HS-5 (cell line): ENCODE results near the gene MEIS2.
"Not testable (repeated sequence)": the region's sequence is repeated elsewhere in the genome, so short reads cannot be mapped to it uniquely, and the experiment has no call there.

Experiments used
- DNase-seq: peaks from one replicate; pipeline ENCODE4 v3.0.0-alpha.2; 2012; ENCODE audit warnings: low read depth

The MEIS2 gene

GRCh38 chr15:37004981-37005735 lies 95.2 kb downstream of the MEIS2 start:
- no peak for DNase-seq

GRCh38 chr15:37004373-37004869 lies 95.9 kb downstream of the MEIS2 start:
- DNase-seq = no peak

- DNase-seq = no peak
Measured at GRCh38 chr15:37002041-37002672, 98.2 kb downstream of the MEIS2 start.

DNA sequence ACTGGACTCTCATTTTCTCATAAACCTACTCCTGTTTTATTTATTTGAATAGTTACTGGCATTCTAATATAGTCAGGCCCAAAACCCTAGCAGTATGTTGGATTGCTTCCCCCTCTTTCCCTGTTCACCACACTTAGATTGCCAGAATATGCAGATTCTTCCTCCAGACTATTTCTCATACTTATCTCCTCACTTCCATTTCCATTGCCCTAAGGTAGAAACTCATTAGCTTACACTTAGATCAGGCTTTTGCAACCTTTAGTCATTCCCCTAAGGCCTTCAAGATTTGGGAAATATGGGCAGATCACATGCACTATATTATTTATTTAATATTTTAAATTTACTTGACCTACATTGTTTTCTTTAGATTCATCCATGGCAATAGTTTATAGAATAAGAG lies 98.9 kb downstream of the MEIS2 start:
- DNase-seq = no peak

- no peak for DNase-seq
Measured at GRCh38 chr15:36999778-37000177, 100.6 kb downstream of the MEIS2 start.

DNA sequence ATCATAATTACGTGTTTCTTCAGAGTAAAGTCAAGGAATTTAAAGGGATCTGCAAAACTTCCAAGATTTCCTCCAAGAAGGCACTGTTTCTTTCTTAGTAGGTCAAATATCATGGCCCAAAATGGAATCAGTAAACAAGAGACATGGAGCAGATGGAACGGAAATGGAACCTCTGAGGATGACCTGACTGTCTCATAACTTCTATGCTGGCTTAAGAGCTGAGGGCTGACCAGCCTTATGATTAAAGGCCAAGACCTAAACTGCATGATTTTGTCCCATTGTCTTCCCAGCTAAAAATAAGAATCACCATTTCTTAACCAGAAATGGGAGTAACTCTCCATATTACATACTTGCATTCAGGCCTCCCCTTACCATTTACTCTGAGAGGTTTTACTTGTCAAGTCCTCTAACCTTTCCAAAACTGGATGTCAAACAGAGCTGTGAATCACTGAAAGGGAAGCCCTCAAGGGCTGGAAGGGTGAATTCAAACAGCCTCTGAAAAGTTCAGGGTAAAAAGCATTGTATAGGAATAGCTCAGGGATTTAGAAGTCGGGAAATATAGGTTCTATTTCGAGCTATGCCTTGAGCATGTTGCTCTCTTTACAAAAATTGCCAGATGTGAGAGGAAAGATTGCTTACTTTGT lies 103.7 kb downstream of the MEIS2 start:
- DNase-seq = no peak

DNA sequence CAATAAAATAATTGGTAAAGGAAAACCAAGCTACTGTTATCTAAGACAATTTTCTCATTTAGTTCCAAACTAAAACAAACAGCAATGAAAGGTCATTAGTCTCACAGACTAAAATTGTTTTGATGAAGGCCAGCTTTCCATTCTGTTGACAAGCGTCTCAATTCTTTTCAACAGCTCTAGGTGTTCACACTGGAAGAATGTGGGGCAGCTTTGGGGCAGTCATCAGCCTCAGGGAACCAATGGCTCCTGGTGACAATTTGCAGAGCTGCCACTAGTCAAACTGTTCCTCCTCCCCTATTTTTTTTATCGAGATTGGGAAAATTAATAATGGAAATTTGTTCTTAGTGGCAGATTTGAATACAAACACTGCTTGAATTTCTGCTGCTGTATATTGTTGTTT lies 104.2 kb downstream of the MEIS2 start:
- no peak for DNase-seq

- DNase-seq = no peak
Measured at GRCh38 chr15:36994790-36995189, 105.6 kb downstream of the MEIS2 start.

DNA sequence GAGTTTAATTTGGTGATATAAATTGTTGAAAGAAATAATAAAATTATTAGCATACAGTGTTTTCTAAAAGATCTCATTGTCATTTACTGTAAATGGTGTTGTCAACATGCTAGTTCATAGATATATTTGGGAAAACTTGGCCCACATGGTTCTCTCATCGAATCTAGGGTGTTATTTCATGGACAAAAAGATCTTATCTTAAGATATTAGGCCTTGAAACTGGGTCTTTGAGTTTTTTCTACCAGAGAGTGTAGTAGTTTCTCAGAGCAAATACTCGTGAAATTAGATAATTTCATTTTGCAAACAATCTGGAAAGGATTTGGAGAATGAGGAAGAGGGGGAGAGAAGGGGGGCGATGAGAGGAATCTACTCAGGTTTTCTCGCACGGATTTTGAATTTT lies 107.9 kb downstream of the MEIS2 start:
- DNase-seq = no peak

DNA sequence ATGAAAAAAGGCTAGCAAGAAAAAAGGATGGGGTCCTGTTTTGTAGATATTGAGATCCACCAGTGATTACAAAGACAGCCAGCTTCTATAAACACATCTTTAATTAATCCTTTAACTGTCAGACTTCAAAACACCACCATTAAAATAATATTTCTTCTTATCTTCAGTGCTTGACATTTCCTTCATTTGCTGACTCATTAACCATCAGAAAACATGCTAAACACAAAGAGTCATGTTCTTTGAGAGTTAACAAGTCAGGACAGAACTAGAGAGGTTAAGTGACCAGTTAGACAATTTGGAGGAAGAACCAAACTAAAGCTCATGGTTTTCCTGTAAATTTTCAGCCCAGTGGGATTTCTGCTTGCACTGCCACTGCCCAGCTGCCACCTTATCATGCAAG lies 111.4 kb downstream of the MEIS2 start:
- no peak for DNase-seq

DNA sequence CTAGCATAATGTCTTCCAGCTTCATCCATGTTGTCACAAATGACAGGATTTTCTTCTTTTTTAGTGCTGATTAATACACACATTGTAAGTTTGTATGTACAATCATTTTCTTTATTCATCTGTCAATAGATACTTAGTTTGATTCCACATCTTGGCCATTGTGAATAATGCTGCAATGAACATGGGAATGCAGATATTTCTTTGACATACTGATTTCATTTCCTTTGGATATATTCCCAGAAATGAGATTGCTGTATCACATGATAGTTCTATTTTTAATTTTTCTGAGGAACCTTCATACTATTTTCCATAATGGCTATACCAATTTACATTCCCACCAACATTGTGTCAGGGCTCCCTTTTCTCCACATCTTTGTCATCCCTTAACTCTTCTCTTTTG lies 117.9 kb downstream of the MEIS2 start:
- DNase-seq = no peak

- not testable (repeated sequence) for DNase-seq
Measured at GRCh38 chr15:36980281-36980680, 120.1 kb downstream of the MEIS2 start.

GRCh38 chr15:36978625-36979024 lies 121.7 kb downstream of the MEIS2 start:
- no peak for DNase-seq

DNA sequence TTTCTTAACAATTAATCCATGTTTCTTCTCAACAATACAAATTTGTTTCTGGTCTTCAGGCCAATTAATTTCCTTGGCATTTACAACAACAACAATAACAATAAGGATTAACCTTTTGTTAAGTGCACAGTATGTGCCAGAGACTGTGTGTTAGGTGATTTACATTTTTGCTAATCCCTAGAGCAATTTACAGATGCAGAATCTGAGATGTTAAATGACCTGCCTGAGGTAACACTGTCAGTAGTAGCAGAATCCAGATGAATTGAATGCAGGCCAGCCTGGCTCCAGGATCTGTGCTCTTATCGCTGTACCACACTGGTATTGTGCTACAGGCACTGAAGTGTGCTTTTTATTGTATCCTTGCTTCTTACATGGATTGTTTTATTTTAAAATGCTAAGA lies 122.2 kb downstream of the MEIS2 start:
- DNase-seq = no peak

DNA sequence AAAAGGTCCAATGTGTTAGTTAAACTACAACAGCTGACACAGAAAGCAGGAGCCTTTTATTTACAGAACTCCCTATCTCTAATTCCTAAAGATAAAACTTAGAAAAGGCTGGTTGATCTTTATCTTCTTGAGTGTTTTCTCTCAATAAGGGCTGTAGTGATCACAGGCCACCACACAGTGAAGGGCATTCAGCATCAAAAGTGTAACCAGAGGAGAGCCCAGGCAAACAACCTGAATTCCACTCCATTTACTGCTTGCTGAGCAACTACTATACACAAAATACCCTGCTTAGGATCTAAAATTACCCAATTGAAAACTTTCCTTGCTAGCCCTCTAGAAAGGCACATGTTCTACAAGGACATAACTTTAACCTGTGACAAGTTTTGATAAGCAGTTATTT lies 122.7 kb downstream of the MEIS2 start:
- no peak for DNase-seq

DNA sequence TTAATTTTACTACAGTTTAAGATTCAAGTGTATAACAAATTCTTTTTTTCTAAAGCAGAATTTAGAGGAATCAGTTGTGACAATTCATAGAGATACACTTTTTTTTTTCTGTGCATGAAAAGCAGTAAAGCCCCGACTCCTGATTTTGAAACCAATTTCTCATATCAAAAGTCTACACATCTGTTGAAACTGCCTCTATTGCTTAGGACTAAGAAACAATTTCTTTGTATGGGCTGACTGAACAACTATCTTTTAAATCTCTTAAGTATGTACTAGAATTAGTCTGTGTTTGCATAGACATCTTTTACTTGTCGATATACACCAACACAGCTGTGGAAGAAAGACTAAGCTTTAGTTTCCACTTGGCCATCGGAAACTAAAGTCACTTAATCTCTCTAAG lies 127.6 kb downstream of the MEIS2 start:
- DNase-seq = no peak

DNA sequence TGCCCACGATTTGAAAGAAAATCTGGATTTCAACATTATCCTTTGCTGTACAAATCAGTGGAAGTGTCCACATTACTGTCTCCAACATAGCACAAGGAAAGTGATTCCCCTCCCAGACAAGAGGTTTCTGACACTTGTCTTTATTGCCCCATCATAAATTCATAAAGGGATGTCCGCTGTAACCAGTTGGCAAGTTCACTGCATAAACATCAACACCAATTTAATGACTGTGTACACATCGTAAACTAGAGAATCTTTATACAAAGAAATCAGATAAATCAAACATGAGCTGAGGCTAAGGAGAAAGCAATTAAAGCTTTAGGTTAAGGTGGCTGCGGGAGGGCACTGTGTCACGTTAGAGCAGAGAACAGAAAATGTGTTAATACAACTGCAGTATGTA lies 129.8 kb downstream of the MEIS2 start:
- no peak for DNase-seq

- DNase-seq = no peak
Measured at GRCh38 chr15:36967929-36968328, 132.4 kb downstream of the MEIS2 start.

- DNase-seq = no peak
Measured at GRCh38 chr15:36966708-36967107, 133.6 kb downstream of the MEIS2 start.

DNA sequence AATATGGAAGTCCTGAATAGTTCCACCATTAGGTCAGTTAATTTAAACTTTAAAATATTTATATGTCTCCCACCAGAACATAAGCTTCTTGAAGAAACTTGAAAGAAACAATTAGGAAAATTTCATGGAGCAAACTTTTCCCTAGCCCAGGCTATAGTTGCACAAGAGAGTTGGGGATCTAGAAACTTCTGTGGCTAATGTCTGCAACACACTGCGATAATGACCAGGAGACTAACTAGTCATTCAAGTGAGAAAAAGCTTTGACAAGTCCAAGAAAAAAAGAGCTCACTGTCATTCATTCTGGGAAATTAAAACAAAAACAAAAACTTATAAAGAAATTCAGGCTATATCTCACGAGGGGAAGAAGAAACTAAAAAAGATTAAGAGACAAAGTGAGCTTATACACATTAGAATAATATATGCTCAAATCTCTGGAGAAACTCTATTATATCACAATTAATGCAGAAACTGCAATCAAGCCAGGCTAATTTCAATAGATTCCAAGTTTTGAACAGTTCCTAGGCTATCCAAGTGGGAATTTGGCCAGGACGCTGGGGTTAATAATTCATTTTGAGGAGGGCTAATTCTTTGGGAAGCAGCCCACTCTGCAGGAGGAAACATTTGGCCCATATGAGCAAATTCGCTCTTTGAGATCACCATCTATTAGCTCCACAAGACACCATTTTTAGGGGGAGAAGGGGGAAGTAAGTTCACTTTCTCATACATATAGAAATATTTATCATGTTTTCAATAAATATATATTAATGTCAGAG lies 134.6 kb downstream of the MEIS2 start:
- no peak for DNase-seq

DNA sequence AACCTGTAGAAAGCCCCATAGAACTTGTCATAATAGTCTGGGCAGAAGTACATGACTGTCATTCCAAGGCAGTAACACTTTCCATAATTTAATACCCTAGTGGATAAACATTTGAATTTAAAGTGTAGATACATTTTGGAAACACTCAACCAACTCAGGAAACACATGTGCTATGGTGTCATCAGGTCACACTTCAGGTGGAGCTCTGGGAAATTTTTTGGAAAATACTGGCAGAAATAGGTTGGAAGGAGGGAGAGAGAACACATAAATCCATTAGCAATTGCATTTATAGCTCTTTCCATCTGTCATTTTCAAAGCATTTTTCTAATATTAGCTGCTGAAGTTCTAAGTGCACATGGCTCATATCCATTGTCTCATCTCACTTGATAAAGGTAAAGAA lies 135.7 kb downstream of the MEIS2 start:
- no peak for DNase-seq

GRCh38 chr15:36961956-36962355 lies 138.4 kb downstream of the MEIS2 start:
- no peak for DNase-seq

- no peak for DNase-seq
Measured at GRCh38 chr15:36960947-36961227, 139.5 kb downstream of the MEIS2 start.
